Measurements from ENCODE around the gene SBF2. TPM values are rescaled to one million over a fixed set of nuclear protein-coding genes. Genes with fewer than 3 reads are reported as not detected.

SBF2 gene
- total and polyA plus RNA-seq, 2 of the 13 experiments (the other 11 are each of a cell fraction or from before 2014, with no cell fraction given): 24.0 to 45.8 TPM

DNA sequence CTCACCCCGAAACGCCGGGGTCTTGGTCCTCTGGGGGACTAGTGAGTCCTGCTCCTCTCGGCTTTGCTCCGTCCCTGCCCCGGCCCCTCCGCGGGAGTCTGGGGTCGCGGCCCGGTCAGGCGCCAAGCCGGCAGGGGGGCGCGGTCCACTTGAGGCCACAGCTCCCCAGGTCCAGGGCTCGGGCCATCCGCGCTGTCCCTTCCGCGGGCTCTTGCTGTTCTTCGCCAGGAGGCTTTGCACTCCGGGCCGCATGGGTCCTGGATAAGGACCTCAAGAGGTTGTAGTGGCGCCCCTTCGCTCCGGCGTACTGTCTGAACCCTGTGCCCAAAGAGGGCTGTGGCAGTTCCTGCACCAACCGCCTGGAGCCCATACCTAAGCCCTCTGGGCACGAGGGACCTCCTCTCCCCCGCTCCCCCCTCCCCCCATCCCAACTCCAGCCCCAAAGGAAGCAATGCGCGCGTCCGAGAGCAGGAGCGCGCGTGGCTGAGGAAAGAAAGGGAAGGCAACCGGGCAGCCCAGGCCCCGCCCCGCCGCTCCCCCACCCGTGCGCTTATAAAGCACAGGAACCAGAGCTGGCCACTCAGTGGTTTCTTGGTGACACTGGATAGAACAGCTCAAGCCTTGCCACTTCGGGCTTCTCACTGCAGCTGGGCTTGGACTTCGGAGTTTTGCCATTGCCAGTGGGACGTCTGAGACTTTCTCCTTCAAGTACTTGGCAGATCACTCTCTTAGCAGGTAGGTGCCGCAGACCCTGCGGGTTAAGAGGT lies 10.7 kb upstream of the SBF2 start, which contains the start of gene ADM (continued):
- no peak for TF ChIP-seq MAFG (CRISPR knock-in tag; IDR thresholded peaks at IDR 0.05)
- no peak; the same call in 1 of the 2 replicates for TF ChIP-seq ZNF709 (CRISPR knock-in tag; IDR thresholded peaks at IDR 0.05)
- peak; percentile 63 for TF ChIP-seq SPEN (CRISPR knock-in tag; IDR thresholded peaks at IDR 0.05; ENCODE audit: low read depth)
- TF ChIP-seq, protein P1, sequence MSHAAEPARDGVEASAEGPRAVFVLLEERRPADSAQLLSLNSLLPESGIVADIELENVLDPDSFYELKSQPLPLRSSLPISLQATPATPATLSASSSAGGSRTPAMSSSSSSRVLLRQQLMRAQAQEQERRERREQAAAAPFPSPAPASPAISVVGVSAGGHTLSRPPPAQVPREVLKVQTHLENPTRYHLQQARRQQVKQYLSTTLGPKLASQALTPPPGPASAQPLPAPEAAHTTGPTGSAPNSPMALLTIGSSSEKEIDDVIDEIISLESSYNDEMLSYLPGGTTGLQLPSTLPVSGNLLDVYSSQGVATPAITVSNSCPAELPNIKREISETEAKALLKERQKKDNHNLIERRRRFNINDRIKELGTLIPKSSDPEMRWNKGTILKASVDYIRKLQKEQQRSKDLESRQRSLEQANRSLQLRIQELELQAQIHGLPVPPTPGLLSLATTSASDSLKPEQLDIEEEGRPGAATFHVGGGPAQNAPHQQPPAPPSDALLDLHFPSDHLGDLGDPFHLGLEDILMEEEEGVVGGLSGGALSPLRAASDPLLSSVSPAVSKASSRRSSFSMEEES (CRISPR knock-in tag; IDR thresholded peaks at IDR 0.05): peak; percentile 69; the same call in 1 of the 2 replicates
- TF ChIP-seq POGZ (CRISPR knock-in tag; IDR thresholded peaks at IDR 0.05): peak; percentile 79
- peak; percentile 1; the same call in 1 of the 2 replicates for TF ChIP-seq HIVEP1 (CRISPR knock-in tag; IDR thresholded peaks at IDR 0.05)
- TF ChIP-seq, protein P2, sequence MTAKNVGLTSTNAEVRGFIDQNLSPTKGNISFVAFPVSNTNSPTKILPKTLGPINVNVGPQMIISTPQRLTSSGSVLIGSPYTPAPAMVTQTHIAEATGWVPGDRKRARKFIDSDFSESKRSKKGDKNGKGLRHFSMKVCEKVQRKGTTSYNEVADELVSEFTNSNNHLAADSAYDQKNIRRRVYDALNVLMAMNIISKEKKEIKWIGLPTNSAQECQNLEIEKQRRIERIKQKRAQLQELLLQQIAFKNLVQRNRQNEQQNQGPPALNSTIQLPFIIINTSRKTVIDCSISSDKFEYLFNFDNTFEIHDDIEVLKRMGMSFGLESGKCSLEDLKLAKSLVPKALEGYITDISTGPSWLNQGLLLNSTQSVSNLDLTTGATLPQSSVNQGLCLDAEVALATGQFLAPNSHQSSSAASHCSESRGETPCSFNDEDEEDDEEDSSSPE (CRISPR knock-in tag; IDR thresholded peaks at IDR 0.05): no peak
- TF ChIP-seq ERF (CRISPR knock-in tag; IDR thresholded peaks at IDR 0.05): 0 out of 2 replicates have a peak, but pooled peaks have one; percentile 36
- TF ChIP-seq BORCS8-MEF2B (CRISPR knock-in tag; IDR thresholded peaks at IDR 0.05): peak; percentile 57; the same call in 1 of the 2 replicates
- TF ChIP-seq AHR (CRISPR knock-in tag; IDR thresholded peaks at IDR 0.05): 0 out of 2 replicates have a peak, but pooled peaks have one; percentile 1
- TF ChIP-seq ZNF3 (CRISPR knock-in tag; IDR thresholded peaks at IDR 0.05): no peak
- TF ChIP-seq, protein P3, sequence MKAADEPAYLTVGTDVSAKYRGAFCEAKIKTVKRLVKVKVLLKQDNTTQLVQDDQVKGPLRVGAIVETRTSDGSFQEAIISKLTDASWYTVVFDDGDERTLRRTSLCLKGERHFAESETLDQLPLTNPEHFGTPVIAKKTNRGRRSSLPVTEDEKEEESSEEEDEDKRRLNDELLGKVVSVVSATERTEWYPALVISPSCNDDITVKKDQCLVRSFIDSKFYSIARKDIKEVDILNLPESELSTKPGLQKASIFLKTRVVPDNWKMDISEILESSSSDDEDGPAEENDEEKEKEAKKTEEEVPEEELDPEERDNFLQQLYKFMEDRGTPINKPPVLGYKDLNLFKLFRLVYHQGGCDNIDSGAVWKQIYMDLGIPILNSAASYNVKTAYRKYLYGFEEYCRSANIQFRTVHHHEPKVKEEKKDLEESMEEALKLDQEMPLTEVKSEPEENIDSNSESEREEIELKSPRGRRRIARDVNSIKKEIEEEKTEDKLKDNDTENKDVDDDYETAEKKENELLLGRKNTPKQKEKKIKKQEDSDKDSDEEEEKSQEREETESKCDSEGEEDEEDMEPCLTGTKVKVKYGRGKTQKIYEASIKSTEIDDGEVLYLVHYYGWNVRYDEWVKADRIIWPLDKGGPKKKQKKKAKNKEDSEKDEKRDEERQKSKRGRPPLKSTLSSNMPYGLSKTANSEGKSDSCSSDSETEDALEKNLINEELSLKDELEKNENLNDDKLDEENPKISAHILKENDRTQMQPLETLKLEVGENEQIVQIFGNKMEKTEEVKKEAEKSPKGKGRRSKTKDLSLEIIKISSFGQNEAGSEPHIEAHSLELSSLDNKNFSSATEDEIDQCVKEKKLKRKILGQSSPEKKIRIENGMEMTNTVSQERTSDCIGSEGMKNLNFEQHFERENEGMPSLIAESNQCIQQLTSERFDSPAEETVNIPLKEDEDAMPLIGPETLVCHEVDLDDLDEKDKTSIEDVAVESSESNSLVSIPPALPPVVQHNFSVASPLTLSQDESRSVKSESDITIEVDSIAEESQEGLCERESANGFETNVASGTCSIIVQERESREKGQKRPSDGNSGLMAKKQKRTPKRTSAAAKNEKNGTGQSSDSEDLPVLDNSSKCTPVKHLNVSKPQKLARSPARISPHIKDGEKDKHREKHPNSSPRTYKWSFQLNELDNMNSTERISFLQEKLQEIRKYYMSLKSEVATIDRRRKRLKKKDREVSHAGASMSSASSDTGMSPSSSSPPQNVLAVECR (CRISPR knock-in tag; IDR thresholded peaks at IDR 0.05; ENCODE audit: borderline replicate concordance): peak; percentile 34; the same call in 1 of the 2 replicates
- no peak for TF ChIP-seq ZNF251 (CRISPR knock-in tag; IDR thresholded peaks at IDR 0.05)
- TF ChIP-seq MIXL1 (CRISPR knock-in tag; IDR thresholded peaks at IDR 0.05): no peak; the same call in 1 of the 2 replicates
- TF ChIP-seq SOX13 (IDR thresholded peaks at IDR 0.05): 0 out of 2 replicates have a peak, but pooled peaks have one; percentile 31
- TF ChIP-seq SOX13 (CRISPR knock-in tag; conservative IDR thresholded peaks at IDR 0.05 in 1 of 2, IDR thresholded peaks at IDR 0.05 in 1 of 2): 0 out of 4 replicates have a peak, but pooled peaks have one; percentile 5 to 76
- no peak; the same call in 1 of the 2 replicates for TF ChIP-seq ZNF614 (CRISPR knock-in tag; IDR thresholded peaks at IDR 0.05; ENCODE audit: borderline replicate concordance)
- TF ChIP-seq ZNF232 (CRISPR knock-in tag; IDR thresholded peaks at IDR 0.05; ENCODE audit: borderline replicate concordance): peak; percentile 80; the same call in 1 of the 2 replicates
- TF ChIP-seq FLYWCH1 (CRISPR knock-in tag; IDR thresholded peaks at IDR 0.05): no peak
- TF ChIP-seq, protein P4, sequence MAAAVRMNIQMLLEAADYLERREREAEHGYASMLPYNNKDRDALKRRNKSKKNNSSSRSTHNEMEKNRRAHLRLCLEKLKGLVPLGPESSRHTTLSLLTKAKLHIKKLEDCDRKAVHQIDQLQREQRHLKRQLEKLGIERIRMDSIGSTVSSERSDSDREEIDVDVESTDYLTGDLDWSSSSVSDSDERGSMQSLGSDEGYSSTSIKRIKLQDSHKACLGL (CRISPR knock-in tag; IDR thresholded peaks at IDR 0.05): no peak
- peak; percentile 75 for TF ChIP-seq GATAD1 (CRISPR knock-in tag; IDR thresholded peaks at IDR 0.05)
- TF ChIP-seq ELF3 (CRISPR knock-in tag; IDR thresholded peaks at IDR 0.05): peak; percentile 23; the same call in 1 of the 2 replicates
